ENCODE measurements around the gene TRABD.

TRABD gene

DNA sequence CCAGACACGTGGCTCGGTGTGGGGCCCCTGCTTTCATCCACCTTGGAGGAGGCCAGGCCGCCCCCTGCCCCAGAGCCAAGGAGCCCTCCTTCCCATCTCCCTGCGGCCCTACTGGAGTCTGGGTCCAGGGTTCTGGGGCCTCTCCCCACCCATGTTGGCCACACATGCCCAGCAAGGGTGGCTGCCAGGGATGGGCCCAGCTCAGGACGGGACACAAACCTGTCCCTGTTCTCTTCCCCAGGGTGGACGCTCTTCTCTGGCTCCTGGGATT, 10.6 kb upstream of the TRABD start:
- no peak for DNase-seq (ENCODE audit: low read depth)

- DNase-seq (ENCODE audit: low read depth), result no peak
Measured at GRCh38 chr22:50175921-50176849, 9.5 kb upstream of the TRABD start.

DNA sequence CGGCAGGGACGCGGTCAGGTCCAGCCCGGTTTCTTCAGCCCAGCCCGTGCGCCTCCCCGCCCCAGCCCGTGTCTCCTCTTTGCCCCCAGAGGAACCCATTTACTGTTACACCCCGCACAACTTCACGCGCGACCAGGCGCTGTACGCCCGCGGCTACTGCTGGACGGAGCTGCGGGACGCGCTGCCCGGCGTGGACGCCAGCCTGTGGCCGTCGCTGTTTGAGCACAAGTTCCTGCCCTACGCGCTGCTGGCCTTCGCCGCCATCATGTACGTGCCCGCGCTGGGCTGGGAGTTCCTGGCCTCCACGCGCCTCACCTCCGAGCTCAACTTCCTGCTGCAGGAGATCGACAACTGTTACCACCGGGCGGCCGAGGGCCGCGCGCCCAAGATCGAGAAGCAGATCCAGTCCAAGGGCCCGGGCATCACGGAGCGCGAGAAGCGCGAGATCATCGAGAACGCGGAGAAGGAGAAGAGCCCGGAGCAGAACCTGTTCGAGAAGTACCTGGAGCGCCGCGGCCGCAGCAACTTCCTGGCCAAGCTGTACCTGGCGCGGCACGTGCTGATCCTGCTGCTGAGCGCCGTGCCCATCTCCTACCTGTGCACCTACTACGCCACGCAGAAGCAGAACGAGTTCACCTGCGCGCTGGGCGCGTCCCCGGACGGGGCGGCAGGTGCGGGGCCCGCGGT, 8.7 kb upstream of the TRABD start:
- no peak for DNase-seq (ENCODE audit: low read depth)

DNA sequence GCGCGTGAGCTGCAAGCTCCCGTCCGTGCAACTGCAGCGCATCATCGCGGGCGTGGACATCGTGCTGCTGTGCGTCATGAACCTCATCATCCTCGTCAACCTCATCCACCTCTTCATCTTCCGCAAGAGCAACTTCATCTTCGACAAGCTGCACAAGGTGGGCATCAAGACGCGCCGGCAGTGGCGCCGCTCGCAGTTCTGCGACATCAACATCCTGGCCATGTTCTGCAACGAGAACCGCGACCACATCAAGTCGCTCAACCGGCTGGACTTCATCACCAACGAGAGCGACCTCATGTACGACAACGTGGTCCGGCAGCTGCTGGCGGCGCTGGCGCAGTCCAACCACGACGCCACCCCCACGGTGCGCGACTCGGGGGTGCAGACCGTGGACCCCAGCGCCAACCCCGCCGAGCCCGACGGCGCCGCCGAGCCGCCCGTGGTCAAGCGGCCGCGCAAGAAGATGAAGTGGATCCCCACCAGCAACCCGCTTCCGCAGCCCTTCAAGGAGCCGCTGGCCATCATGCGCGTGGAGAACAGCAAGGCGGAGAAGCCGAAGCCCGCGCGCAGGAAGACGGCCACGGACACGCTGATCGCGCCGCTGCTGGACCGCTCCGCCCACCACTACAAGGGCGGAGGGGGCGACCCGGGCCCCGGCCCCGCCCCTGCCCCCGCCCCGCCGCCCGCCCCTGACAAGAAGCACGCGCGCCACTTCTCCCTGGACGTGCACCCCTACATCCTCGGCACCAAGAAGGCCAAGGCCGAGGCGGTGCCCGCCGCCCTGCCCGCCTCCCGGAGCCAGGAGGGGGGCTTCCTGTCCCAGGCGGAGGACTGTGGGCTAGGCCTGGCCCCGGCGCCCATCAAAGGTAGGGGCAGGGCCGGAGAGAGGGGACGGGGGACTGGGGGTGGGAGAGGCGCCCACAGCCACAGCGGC, 7.9 kb upstream of the TRABD start:
- no peak for DNase-seq (ENCODE audit: low read depth)

DNA sequence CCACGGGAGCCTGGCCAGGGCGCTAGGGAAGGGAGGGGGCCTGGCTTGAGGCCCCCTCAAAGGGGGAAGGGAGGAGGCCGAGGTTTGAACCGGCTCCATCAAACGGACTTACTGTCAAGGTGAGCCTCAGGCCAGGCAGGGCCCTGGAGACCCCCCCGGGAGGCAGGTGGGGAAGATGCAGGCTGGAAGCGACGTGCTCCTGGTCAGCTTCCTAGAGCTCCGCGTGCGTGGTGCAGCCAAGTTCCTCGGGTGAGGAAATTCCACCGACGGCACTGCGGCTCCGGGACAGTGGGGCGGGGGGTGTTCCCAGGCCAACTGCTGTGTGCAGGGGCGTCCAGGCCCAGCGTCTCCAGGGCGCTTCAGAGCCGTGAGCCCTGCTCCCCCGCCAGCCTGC, 7.2 kb upstream of the TRABD start:
- DNase-seq (ENCODE audit: low read depth), result no peak

GRCh38 chr22:50178871-50179869, 6.5 kb upstream of the TRABD start:
- DNase-seq (ENCODE audit: low read depth), result no peak

DNA sequence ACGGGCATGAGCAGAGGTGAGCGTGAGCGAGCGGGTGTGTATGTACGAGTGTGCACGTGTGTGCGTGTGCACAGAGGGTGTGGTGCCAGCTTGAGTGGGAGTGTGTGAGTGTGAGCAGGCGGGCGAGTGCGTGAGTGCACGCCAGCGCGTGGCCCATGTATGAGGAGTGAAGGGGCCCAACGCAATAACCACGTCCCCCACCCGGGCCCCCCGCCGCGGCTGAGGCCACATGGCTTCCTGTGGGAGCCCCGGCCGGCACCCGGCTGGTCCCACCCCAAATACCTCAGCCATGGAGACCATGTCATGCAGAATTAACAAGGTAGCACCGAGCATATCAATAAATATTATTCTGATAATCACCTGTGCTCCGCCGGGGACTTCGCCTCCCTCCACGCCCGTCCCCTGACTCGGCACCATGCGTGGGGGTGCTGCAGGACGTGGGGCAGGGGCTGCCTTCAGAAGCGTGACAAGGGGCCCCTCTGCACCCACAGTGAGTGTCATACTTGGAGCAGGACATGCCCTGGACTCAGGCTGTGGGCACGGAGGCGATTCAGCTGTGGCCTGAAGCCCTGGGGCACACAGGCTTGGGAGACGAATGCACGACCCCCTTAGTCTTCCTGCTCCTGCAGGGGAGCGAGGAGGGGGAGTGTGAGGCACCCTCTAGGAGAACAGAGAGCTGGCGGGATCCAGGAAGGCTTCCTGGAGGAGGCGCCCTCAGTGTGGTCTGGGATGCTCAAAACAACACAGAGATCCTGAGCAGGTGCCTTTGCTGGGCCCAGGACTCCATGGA, 5.6 kb upstream of the TRABD start:
- no peak for DNase-seq (ENCODE audit: low read depth)

- DNase-seq (ENCODE audit: low read depth), result no peak
Measured at GRCh38 chr22:50180727-50181521, 4.8 kb upstream of the TRABD start.

DNA sequence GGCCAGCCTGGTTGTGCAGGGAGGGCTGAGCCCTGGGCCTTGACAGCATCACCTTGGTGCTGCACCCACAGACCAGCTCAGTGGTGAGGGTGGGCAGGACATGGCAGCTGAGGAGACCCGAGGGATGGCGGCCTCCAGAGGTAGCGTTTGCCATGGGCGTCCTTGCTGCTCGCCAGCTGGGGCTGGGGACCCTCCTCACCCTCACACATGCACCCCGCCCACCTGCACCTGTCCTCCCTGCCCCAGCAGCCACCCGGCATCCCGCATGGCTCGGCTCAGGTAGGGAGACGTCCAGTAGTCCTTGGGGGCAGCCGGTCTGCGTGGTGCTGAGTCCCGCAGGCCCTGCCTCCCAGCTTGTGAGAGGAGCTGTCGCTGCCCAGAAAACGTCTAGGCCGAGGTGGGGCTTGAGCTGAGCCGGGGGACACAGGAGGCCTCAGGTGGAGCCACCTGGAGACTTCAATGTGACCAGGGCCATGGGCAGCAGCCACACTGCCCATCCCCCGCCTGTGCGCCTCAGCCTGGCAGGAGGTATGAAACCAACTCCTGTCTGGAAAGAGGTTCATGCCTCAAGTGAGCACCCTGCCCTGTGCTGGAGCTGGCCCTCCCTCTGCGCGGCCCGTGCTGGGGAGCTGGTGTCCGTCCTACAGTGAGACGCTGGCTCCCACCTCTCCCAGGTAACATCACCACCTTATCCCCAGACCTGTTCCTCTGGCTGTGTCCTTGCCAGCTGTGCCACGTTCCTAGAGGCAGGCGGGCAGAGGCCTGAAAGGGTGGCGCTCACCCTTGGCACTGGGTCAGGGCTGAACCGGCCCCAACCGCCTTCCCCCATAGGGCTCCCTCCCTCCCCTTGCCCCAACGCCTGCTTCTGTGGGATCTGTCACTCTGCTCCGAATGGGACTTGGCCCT, 3.3 kb upstream of the TRABD start:
- no peak for DNase-seq (ENCODE audit: low read depth)

DNA sequence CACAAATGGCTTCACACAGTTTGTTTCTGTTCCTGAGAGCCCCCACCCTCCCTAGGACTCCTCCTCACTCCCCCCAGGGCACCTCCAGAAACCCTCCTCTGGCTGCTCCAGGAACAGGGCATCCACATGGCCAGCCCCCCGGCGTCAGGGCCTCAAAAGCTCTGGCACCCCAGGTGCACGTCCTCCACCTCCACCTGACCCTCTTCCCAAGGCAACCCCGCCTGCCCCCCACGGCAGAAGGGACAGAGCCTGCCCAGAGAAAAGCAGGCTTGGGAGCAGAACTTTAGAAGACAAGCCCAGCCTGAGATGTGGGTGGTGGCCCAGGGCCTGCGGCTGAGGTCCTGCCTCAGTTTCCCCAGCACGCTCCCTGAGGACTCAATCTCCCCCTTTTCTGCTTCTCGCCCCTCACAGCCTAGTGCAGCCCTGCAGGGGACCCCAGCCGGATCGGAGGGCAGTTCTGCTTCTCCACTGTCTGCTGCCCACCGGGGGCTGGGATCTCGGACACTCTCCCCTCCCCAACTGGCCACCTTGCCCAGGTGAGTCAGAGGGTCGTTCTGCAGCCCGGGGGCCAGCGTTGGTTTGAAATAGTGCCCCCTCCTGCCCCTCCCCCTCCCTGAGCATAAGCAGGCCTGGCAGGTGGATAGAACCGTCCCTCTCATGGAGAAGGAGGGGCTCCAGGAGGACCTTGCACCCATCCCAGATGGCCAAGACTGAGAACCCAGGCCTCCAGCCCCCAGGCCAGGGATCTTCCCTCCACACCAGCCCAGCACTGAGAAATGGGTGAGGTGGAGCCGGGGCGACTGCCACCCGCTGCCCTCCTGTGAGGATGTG, 2.4 kb upstream of the TRABD start:
- no peak for DNase-seq (ENCODE audit: low read depth)

GRCh38 chr22:50184004-50184901, 1.5 kb upstream of the TRABD start:
- DNase-seq (ENCODE audit: low read depth), result no peak

GRCh38 chr22:50184902-50185374, 775 bp upstream of the TRABD start:
- no peak for DNase-seq (ENCODE audit: low read depth)

DNA sequence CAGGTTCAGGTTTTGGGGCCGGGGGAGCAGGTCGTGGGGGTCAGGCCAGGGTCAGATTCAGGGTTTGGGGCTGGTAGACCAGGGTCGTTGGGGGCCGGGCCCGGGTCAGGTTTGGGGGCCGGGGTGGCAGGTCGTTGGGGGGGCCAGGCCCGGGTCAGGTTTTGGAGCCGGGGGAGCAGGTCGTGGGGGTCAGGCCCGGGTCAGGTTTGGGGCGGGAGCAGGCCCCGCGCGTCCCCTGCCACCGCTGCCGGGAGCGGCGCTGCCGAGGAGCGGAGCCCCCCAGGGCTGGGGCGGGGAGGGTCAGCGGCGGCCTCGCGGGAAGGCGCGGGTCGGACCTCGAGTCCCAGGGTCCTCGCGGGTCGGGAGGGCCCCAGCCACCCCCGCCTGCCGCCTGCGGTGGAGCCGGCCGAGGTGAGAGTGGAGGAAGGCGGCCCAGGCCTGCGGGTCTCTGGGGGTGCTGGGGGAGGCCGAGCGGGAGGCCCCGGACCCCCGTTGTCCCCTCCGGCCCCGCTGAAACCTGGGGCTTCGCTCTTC, 535 bp downstream of the TRABD start:
- no peak for DNase-seq (ENCODE audit: low read depth)

- DNase-seq (ENCODE audit: low read depth), result no peak
Measured at GRCh38 chr22:50186761-50187523, 1.2 kb downstream of the TRABD start.

- DNase-seq (ENCODE audit: low read depth), result no peak
Measured at GRCh38 chr22:50188356-50188755, 2.6 kb downstream of the TRABD start.

All from CMK (cell line).